HEK293 (cell line): ENCODE results near the gene STK32C.

Source experiments
- CTCF ChIA-PET: fragments of 350-600 bp; formaldehyde crosslinking; extraction: SDS; loops from one replicate; lab custom pipeline; 2021; ENCODE audit warnings: antibody characterized with exemption; lab: Yijun Ruan, JAX
- POLR2A ChIA-PET: fragments of 300-600 bp; formaldehyde crosslinking; extraction: SDS; loops from one replicate; lab custom pipeline; 2020; ENCODE audit warnings: antibody characterized with exemption, inconsistent platforms; lab: Yijun Ruan, JAX
- H3K27ac ChIP-seq: fragments of 200-500 bp; sonication (Bioruptor generic); 2 replicates; pipeline ENCODE4 v1.5.1; 2014; ENCODE audit warnings: low read depth, low read length, control low read depth, inconsistent platforms; ENCODE audit errors: extremely low read depth
- H3K36me3 ChIP-seq, 2 experiments: fragments of 200-500 bp in 1 of 2; sonication (Bioruptor generic) in 1 of 2; 1 replicate in 1 of 2; 2 replicates in 1 of 2; pipeline ENCODE4 v1.5.1; 2014 to 2017; ENCODE audit warnings: inconsistent platforms in 2 of 2, low read length in 2 of 2; ENCODE audit not compliant: control insufficient read depth in 2 of 2, insufficient read depth in 1 of 2
- H3K4me1 ChIP-seq: fragments of 200-500 bp; sonication (Bioruptor generic); 2 replicates; pipeline ENCODE4 v1.5.1; 2014; ENCODE audit warnings: mild to moderate bottlenecking, low read length, inconsistent platforms; ENCODE audit not compliant: control insufficient read depth, insufficient read depth
- H3K4me3 ChIP-seq: 2 replicates; pipeline ENCODE4 v1.5.1; 2011; ENCODE audit warnings: low read depth, mild to moderate bottlenecking, control low read depth, low read length, moderate library complexity
- H3K9me3 ChIP-seq: fragments of 200-500 bp; sonication (Bioruptor generic); 2 replicates; pipeline ENCODE4 v1.5.1; 2014; ENCODE audit warnings: low read depth, low read length, inconsistent platforms; ENCODE audit not compliant: control insufficient read depth, insufficient read depth
- EGR2 ChIP-seq: fragments of 450-650 bp; formaldehyde crosslinking; IDR thresholded peaks from 2 replicates; pipeline ENCODE4 v1.5.1; 2016; ENCODE audit warnings: low read depth, missing biosample characterization, missing genetic modification characterization
- MEIS1 ChIP-seq: sonication (generic); formaldehyde crosslinking; IDR thresholded peaks from 2 replicates; pipeline ENCODE4 v1.8.1; 2022; ENCODE audit warnings: missing genetic modification reagents, mild to moderate bottlenecking, borderline replicate concordance
- SALL2 ChIP-seq: fragments of 450-650 bp; formaldehyde crosslinking; IDR thresholded peaks from 2 replicates; pipeline ENCODE4 v1.5.0; 2017; ENCODE audit warnings: missing biosample characterization, mild to moderate bottlenecking, missing genetic modification characterization, borderline replicate concordance
- WT1 ChIP-seq: fragments of 450-650 bp; formaldehyde crosslinking; IDR thresholded peaks from 2 replicates; pipeline ENCODE4 v1.5.1; 2016; ENCODE audit warnings: missing biosample characterization, missing genetic modification characterization
- ZFHX2 ChIP-seq: fragments of 450-650 bp; formaldehyde crosslinking; conservative IDR thresholded peaks from 2 replicates; pipeline ENCODE4 v1.5.1; 2016; ENCODE audit warnings: missing biosample characterization, missing genetic modification characterization
- ZNF26 ChIP-seq: fragments of 450-650 bp; formaldehyde crosslinking; IDR thresholded peaks from 2 replicates; pipeline ENCODE4 v1.5.1; 2016; ENCODE audit warnings: missing biosample characterization, missing genetic modification characterization
- ZNF324 ChIP-seq: fragments of 450-650 bp; formaldehyde crosslinking; IDR thresholded peaks from 2 replicates; pipeline ENCODE4 v1.5.1; 2016; ENCODE audit warnings: missing biosample characterization, missing genetic modification characterization
- ZNF433 ChIP-seq: fragments of 450-650 bp; formaldehyde crosslinking; IDR thresholded peaks from 2 replicates; pipeline ENCODE4 v1.5.1; 2016; ENCODE audit warnings: missing biosample characterization, missing genetic modification characterization, low read depth
- ZNF580 ChIP-seq: fragments of 450-650 bp; formaldehyde crosslinking; IDR thresholded peaks from 2 replicates; pipeline ENCODE4 v1.5.1; 2016; ENCODE audit warnings: missing biosample characterization, missing genetic modification characterization
- ZNF660 ChIP-seq: fragments of 450-650 bp; IDR thresholded peaks from 2 replicates; pipeline ENCODE4 v1.5.1; 2018; ENCODE audit warnings: missing biosample characterization, mild to moderate bottlenecking, missing genetic modification characterization
- TF ChIP-seq, protein P1 (sequence below): fragments of 450-650 bp; formaldehyde crosslinking; IDR thresholded peaks from 2 replicates; pipeline ENCODE4 v1.5.1; 2017; ENCODE audit warnings: missing biosample characterization, mild to moderate bottlenecking, missing genetic modification characterization, moderate library complexity

The STK32C gene

DNA sequence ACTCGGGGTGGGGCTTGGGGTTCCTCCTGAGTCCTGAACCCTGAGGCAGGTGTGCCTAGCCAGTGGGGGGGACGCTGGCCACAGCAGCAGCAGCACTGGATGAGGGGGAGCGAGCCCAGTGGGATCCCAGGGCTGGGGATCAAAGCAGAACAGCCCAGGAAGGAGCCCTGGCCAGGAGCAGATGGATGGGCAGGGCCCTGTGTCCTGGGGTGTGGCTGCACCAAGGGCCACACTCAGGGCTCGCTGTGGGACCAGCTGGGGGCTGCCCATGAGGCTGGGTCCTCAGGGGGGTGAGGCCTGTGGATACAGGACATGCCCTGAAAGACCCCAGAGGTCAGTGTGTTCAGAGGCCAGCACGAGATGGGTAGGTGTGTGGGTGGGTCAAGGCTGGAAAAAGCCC lies 50.9 kb downstream of the STK32C start (continued):
- no peak for TF ChIP-seq ZNF580 (tag by site-specific recombination)

GRCh38 chr10:132255489-132256344 lies 52.0 kb downstream of the STK32C start:
- Histone ChIP-seq H3K4me1 (no peaks in the 10 kb centered on the region), H3K9me3 (no peaks in the 10 kb centered on the region), H3K27ac (no peak overlapping the region), H3K36me3 (no peaks in the 10 kb centered on the region), H3K4me3 (no peak overlapping the region)
- CTCF ChIA-PET: interaction anchor here (0.6 to 0.7 kb wide), 2 partner anchors 32 to 35 kb away, joined by 3 to 5 read pairs; no protein-coding TSS in a partner anchor
- TF ChIP-seq ZNF324: no peak
- no peak for TF ChIP-seq ZNF433 (tag by site-specific recombination)
- TF ChIP-seq MEIS1 (CRISPR knock-in tag): no peak
- POLR2A ChIA-PET: no interaction called here

GRCh38 chr10:132254841-132255240 lies 52.9 kb downstream of the STK32C start:
- Histone ChIP-seq H3K4me1 (no peaks in the 10 kb centered on the region), H3K4me3 (no peak overlapping the region), H3K9me3 (no peaks in the 10 kb centered on the region), H3K27ac (no peak overlapping the region)
- ChIA-PET POLR2A (no interaction called here), CTCF (no interaction called here)
- TF ChIP-seq ZFHX2 (tag by site-specific recombination): 0 out of 2 replicates have a peak, but pooled peaks have one; percentile 23
- peak; percentile 22; the same call in 1 of the 2 replicates for TF ChIP-seq EGR2 (tag by site-specific recombination)
- no peak for TF ChIP-seq SALL2 (tag by site-specific recombination)
- TF ChIP-seq, all 188 proteins: peak for 2
- H3K36me3 ChIP-seq: no peaks in the 10 kb centered on the region

- H3K9me3 ChIP-seq: no peaks in the 10 kb centered on the region
- H3K27ac ChIP-seq: no peak overlapping the region
- H3K4me1 ChIP-seq: no peaks in the 10 kb centered on the region
- TF ChIP-seq ZNF660 (no peak), ZNF26 (tag by site-specific recombination) (no peak), WT1 (tag by site-specific recombination) (0 out of 2 replicates have a peak, but pooled peaks have one; percentile 48)
- TF ChIP-seq, protein P1, sequence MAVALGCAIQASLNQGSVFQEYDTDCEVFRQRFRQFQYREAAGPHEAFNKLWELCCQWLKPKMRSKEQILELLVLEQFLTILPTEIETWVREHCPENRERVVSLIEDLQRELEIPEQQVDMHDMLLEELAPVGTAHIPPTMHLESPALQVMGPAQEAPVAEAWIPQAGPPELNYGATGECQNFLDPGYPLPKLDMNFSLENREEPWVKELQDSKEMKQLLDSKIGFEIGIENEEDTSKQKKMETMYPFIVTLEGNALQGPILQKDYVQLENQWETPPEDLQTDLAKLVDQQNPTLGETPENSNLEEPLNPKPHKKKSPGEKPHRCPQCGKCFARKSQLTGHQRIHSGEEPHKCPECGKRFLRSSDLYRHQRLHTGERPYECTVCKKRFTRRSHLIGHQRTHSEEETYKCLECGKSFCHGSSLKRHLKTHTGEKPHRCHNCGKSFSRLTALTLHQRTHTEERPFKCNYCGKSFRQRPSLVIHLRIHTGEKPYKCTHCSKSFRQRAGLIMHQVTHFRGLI (tag by site-specific recombination): no peak
- CTCF ChIA-PET: interaction anchor here (0.6 to 0.7 kb wide), 2 partner anchors 108 to 173 kb away, joined by 3 read pairs; no protein-coding TSS in a partner anchor
- POLR2A ChIA-PET: no interaction called here
- no peaks in the 10 kb centered on the region for H3K36me3 ChIP-seq
- no peak overlapping the region for H3K4me3 ChIP-seq
Observed at GRCh38 chr10:132253092-132253687, 54.6 kb downstream of the STK32C start.
